ENCODE results near the gene ADAMTS20.

ADAMTS20 gene

GRCh38 chr12:43444940-43445564 lies 107.0 kb downstream of the ADAMTS20 start:
- TF ChIP-seq, protein P1, sequence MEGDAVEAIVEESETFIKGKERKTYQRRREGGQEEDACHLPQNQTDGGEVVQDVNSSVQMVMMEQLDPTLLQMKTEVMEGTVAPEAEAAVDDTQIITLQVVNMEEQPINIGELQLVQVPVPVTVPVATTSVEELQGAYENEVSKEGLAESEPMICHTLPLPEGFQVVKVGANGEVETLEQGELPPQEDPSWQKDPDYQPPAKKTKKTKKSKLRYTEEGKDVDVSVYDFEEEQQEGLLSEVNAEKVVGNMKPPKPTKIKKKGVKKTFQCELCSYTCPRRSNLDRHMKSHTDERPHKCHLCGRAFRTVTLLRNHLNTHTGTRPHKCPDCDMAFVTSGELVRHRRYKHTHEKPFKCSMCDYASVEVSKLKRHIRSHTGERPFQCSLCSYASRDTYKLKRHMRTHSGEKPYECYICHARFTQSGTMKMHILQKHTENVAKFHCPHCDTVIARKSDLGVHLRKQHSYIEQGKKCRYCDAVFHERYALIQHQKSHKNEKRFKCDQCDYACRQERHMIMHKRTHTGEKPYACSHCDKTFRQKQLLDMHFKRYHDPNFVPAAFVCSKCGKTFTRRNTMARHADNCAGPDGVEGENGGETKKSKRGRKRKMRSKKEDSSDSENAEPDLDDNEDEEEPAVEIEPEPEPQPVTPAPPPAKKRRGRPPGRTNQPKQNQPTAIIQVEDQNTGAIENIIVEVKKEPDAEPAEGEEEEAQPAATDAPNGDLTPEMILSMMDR (IDR thresholded peaks at IDR 0.05) = peak; percentile 27
- Histone ChIP-seq H3K27ac (no peak overlapping the region), H3K4me3 (no peak overlapping the region)
- DNase-seq (ENCODE audit: low spot score) = no peak

DNA sequence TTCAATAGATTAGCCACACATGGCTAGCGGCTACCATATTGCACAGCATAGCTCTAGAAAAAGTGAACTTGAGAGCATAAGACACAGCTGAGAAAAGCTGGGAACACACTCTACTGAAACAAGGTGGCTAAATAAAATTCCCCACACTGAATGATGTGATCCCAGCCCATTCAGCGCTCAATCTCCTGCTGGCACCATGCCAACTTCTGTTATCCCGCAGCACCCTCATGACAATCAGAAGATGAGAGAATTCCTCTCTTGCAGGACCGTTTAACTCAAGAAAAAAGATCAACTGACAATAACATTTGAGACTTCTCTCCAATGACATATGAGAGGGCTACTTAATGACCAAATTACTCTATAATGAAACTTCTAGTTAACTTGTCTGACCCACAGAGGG lies 115.4 kb downstream of the ADAMTS20 start:
- DNase-seq (ENCODE audit: low spot score) = no peak

DNA sequence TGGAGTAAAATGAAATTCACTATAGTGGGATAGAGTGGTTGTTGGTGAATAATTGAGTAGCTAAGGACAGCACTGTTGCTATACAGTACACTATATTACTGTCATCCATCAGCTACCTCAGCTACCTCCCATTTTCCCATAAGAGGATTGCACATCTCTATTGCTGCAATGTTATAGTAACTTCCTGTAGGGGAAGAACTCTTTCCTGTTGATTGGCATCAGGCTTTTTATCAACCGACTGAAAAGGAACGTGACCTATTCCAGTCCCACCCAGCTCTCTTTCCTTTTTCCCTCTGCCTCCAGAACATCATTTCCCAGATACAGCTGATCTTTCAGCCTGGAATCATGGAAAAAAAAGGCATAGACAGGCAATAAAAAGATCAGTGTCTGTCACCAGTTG lies 117.4 kb downstream of the ADAMTS20 start:
- TF ChIP-seq, protein P1 (IDR thresholded peaks at IDR 0.05) = no peak
- H3K27ac ChIP-seq = no peak overlapping the region
- no peak for DNase-seq (ENCODE audit: low spot score)
- no peak overlapping the region for H3K4me3 ChIP-seq

More for the DNA sequence above, 115.4 kb downstream of the ADAMTS20 start:
- TF ChIP-seq, protein P1 (IDR thresholded peaks at IDR 0.05) = no peak
- H3K4me3 ChIP-seq = no peak overlapping the region
- H3K27ac ChIP-seq = no peak overlapping the region

- Histone ChIP-seq H3K27ac (no peak overlapping the region), H3K4me3 (no peak overlapping the region)
- TF ChIP-seq, protein P1 (IDR thresholded peaks at IDR 0.05) = no peak
- DNase-seq (ENCODE audit: low spot score) = no peak
Observed at GRCh38 chr12:43428088-43428600, 123.9 kb downstream of the ADAMTS20 start.

- TF ChIP-seq, protein P1 (IDR thresholded peaks at IDR 0.05) = no peak
- Histone ChIP-seq H3K4me3 (no peak overlapping the region), H3K27ac (no peak overlapping the region)
- DNase-seq (ENCODE audit: low spot score) = no peak
Observed at GRCh38 chr12:43425361-43425760, 126.6 kb downstream of the ADAMTS20 start.

DNA sequence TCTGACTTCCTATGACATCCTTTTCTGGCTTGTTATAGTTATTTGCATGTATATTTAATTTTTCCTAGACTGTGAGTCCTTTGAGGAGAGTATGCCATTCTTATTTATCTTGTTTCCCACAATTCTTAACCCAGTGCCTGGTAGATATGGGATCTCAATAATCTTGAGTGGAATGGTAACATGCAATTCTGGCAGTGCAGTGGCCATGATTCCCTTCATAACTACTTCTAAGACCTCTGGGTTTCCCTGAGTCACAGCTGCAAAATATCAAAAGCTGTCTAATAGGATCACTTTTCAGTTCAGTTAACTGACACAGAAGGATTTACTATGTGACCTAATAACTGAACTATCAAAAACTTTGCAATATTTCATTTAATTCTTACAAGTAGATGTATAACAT lies 135.0 kb downstream of the ADAMTS20 start:
- Histone ChIP-seq H3K27ac (no peak overlapping the region), H3K4me3 (no peak overlapping the region)
- DNase-seq (ENCODE audit: low spot score) = no peak
- TF ChIP-seq, protein P1 (IDR thresholded peaks at IDR 0.05) = no peak
